GM21447 (cell line): ENCODE measurements around the gene PSMD13.

Experiments used
- ATAC-seq: cut with Tn5 transposase; IDR thresholded peaks from one replicate; pipeline ENCODE4 v1.9.1; 2021; ENCODE audit not compliant: unreplicated experiment

PSMD13 gene

GRCh38 chr11:270451-271318 is 33.9 kb downstream of the PSMD13 start:
- no peak for ATAC-seq

GRCh38 chr11:271319-271715 is 34.5 kb downstream of the PSMD13 start:
- no peak for ATAC-seq

GRCh38 chr11:272195-272930 is 35.6 kb downstream of the PSMD13 start:
- no peak for ATAC-seq

- no peak for ATAC-seq
These were observed 36.1 kb downstream of the PSMD13 start for GRCh38 chr11:272931-273198.

- ATAC-seq, result no peak
These were observed 39.4 kb downstream of the PSMD13 start for GRCh38 chr11:276219-276618.

GRCh38 chr11:278001-278951 is 41.5 kb downstream of the PSMD13 start, which contains the start of gene NLRP6:
TSS of gene NLRP6 (plus strand) at chr11:278407. CDS start at chr11:278570, 163 bp downstream.
- no peak for ATAC-seq

- no peak for ATAC-seq
These were observed 42.5 kb downstream of the PSMD13 start for GRCh38 chr11:279040-279965.

GRCh38 chr11:279966-280705 is 43.4 kb downstream of the PSMD13 start:
- ATAC-seq, result no peak

GRCh38 chr11:280706-281485 is 44.1 kb downstream of the PSMD13 start:
- ATAC-seq, result no peak

- no peak for ATAC-seq
These were observed 44.8 kb downstream of the PSMD13 start for GRCh38 chr11:281486-282161.

GRCh38 chr11:282171-282570 is 45.4 kb downstream of the PSMD13 start:
- no peak for ATAC-seq

- ATAC-seq, result no peak
These were observed 46.0 kb downstream of the PSMD13 start for GRCh38 chr11:282630-283360.

- ATAC-seq, result no peak
These were observed 46.8 kb downstream of the PSMD13 start for GRCh38 chr11:283405-284104.

GRCh38 chr11:284105-285020 is 47.6 kb downstream of the PSMD13 start:
- ATAC-seq, result no peak

GRCh38 chr11:285021-285893 is 48.5 kb downstream of the PSMD13 start:
- no peak for ATAC-seq
